HUES64 (cell line): ENCODE results near the gene CD300H.

ENCODE experiments used
- H3K27ac ChIP-seq: 2 replicates; pipeline ENCODE4 v1.7.0; 2013; ENCODE audit warnings: low read depth, low read length, inconsistent platforms
- H3K27me3 ChIP-seq: 2 replicates; pipeline ENCODE4 v1.6.1; 2013; ENCODE audit warnings: mild to moderate bottlenecking, low read length; ENCODE audit not compliant: insufficient read depth
- H3K36me3 ChIP-seq: 2 replicates; pipeline ENCODE4 v1.6.1; 2013; ENCODE audit warnings: mild to moderate bottlenecking, low read length; ENCODE audit not compliant: insufficient read depth
- H3K4me1 ChIP-seq: 2 replicates; pipeline ENCODE4 v1.6.1; 2013; ENCODE audit warnings: mild to moderate bottlenecking, low read length, moderate library complexity; ENCODE audit not compliant: insufficient read depth
- H3K4me3 ChIP-seq: 2 replicates; pipeline ENCODE4 v1.5.1; 2013; ENCODE audit warnings: mild to moderate bottlenecking, low read length, moderate library complexity
- H3K9ac ChIP-seq: 2 replicates; pipeline ENCODE4 v1.6.1; 2013; ENCODE audit warnings: mild to moderate bottlenecking, low read depth, low read length
- H3K9me3 ChIP-seq: 2 replicates; pipeline ENCODE4 v1.6.1; 2013; ENCODE audit warnings: low read depth, low read length; ENCODE audit not compliant: insufficient read depth
- WGBS: fragments of 150-250, 120-280 bp; methylation state at CpG from one replicate; pipeline ENCODE4 v1.1.7; 2013; ENCODE audit warnings: missing lambda C conversion rate; 5-methylcytosine and 5-hydroxymethylcytosine counted together

The CD300H gene

GRCh38 chr17:74541176-74542111 is 25.9 kb downstream of the CD300H start:
- 91% methylated on average over 23 of the region's 23 CpGs for WGBS
- Histone ChIP-seq H3K36me3 (no peaks in the 10 kb centered on the region), H3K27ac (no peak overlapping the region), H3K4me1 (no peaks in the 10 kb centered on the region), H3K4me3 (no peak overlapping the region), H3K27me3 (peaks cover 3% of the 10 kb centered on the region; the same call in 1 of the 2 replicates), H3K9me3 (no peaks in the 10 kb centered on the region), H3K9ac (no peak overlapping the region)

GRCh38 chr17:74539281-74539820 is 28.0 kb downstream of the CD300H start:
- no peaks in the 10 kb centered on the region for H3K36me3 ChIP-seq
- H3K27me3 ChIP-seq: peaks cover 3% of the 10 kb centered on the region; the same call in 1 of the 2 replicates
- 0 out of 2 replicates have a peak, but pooled peaks cover 2% of the 10 kb centered on the region for H3K9me3 ChIP-seq
- H3K4me3 ChIP-seq: no peak overlapping the region
- WGBS: 82% methylated on average over 10 of the region's 10 CpGs
- H3K9ac ChIP-seq: no peak overlapping the region
- H3K4me1 ChIP-seq: no peaks in the 10 kb centered on the region
- no peak overlapping the region for H3K27ac ChIP-seq

- Histone ChIP-seq H3K27ac (no peak overlapping the region), H3K9me3 (0 out of 2 replicates have a peak, but pooled peaks cover 2% of the 10 kb centered on the region), H3K27me3 (peaks cover 3% of the 10 kb centered on the region; the same call in 1 of the 2 replicates), H3K9ac (no peak overlapping the region), H3K36me3 (no peaks in the 10 kb centered on the region), H3K4me3 (no peak overlapping the region), H3K4me1 (no peaks in the 10 kb centered on the region; the same call in 1 of the 2 replicates)
- WGBS: 88% methylated on average over 3 of the region's 3 CpGs
Observed at GRCh38 chr17:74536890-74537289, 30.4 kb downstream of the CD300H start.

GRCh38 chr17:74532115-74532514 is 35.2 kb downstream of the CD300H start:
- 0 out of 2 replicates have a peak, but pooled peaks cover 2% of the 10 kb centered on the region for H3K9me3 ChIP-seq
- H3K36me3 ChIP-seq: no peaks in the 10 kb centered on the region
- no peaks in the 10 kb centered on the region; the same call in 1 of the 2 replicates for H3K4me1 ChIP-seq
- 55% methylated on average over 8 of the region's 10 CpGs for WGBS
- no peak overlapping the region for H3K27ac ChIP-seq
- no peak overlapping the region for H3K9ac ChIP-seq
- no peak overlapping the region for H3K4me3 ChIP-seq
- H3K27me3 ChIP-seq: peaks cover 4% of the 10 kb centered on the region; the same call in 1 of the 2 replicates

DNA sequence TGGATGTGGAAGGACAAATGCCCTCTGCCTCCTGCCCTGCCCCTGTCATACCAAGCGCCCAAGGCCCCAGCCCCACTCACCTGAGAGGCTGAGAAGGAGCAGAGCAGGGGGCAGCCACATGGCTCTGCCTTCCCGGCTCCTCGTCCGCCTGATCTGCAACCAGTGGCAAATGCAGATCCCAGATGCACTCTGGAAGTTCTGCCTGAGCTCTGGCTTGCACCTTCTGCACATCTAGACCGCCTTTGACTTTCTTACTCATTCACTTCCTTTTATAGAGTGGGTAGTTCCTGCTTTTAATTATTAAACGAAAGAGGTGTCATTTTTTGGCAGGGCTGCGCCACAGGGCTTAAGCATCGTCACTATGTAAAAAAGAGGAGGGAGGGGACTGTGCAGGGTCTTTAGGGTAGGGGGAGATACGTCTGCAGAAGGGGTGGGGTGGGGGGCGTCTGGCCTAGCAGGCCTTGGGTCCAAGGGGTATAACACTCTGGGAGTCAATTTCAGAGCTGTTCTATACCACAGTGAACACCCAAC is 36.0 kb downstream of the CD300H start, which contains the start of gene CD300LB:
TSS of gene CD300LB (minus strand) at position 245 of the 531 bp plus-strand sequence. CDS start at position 120, 125 bp downstream.
- WGBS: 92% methylated on average over 9 of the region's 10 CpGs
- Histone ChIP-seq H3K9me3 (0 out of 2 replicates have a peak, but pooled peaks cover 2% of the 10 kb centered on the region), H3K27ac (no peak within 1 kb of the TSS), H3K27me3 (peaks cover 4% of the 10 kb centered on the region; the same call in 1 of the 2 replicates), H3K4me3 (no peak within 1 kb of the TSS), H3K36me3 (no peaks in the 10 kb centered on the region), H3K9ac (no peak within 1 kb of the TSS), H3K4me1 (no peaks in the 10 kb centered on the region; the same call in 1 of the 2 replicates)

DNA sequence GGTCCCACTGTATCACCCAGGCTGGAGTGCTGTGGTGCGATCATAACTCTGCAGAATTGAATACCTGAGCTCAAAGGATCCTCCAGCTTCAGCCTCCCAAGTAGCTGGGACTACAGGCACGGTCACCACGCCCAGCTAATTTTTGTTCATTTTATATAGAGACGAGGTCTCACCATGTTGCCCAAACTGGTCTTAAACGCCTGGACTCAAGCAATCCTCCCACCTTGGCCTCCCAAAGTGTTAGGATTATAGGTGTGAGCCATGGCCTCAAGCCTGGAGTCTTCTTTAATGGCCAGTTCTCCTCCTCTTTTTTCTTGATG is 36.5 kb downstream of the CD300H start:
- Histone ChIP-seq H3K9me3 (0 out of 2 replicates have a peak, but pooled peaks cover 2% of the 10 kb centered on the region), H3K9ac (no peak overlapping the region), H3K36me3 (no peaks in the 10 kb centered on the region), H3K4me1 (no peaks in the 10 kb centered on the region; the same call in 1 of the 2 replicates), H3K4me3 (no peak overlapping the region), H3K27ac (no peak overlapping the region), H3K27me3 (peaks cover 4% of the 10 kb centered on the region)
- 93% methylated on average over 5 of the region's 5 CpGs for WGBS

GRCh38 chr17:74529243-74529642 is 38.1 kb downstream of the CD300H start:
- WGBS: 91% methylated on average over 5 of the region's 5 CpGs
- Histone ChIP-seq H3K9me3 (no peaks in the 10 kb centered on the region), H3K27me3 (peaks cover 4% of the 10 kb centered on the region), H3K4me1 (no peaks in the 10 kb centered on the region; the same call in 1 of the 2 replicates), H3K36me3 (no peaks in the 10 kb centered on the region), H3K9ac (no peak overlapping the region), H3K4me3 (no peak overlapping the region), H3K27ac (no peak overlapping the region)

DNA sequence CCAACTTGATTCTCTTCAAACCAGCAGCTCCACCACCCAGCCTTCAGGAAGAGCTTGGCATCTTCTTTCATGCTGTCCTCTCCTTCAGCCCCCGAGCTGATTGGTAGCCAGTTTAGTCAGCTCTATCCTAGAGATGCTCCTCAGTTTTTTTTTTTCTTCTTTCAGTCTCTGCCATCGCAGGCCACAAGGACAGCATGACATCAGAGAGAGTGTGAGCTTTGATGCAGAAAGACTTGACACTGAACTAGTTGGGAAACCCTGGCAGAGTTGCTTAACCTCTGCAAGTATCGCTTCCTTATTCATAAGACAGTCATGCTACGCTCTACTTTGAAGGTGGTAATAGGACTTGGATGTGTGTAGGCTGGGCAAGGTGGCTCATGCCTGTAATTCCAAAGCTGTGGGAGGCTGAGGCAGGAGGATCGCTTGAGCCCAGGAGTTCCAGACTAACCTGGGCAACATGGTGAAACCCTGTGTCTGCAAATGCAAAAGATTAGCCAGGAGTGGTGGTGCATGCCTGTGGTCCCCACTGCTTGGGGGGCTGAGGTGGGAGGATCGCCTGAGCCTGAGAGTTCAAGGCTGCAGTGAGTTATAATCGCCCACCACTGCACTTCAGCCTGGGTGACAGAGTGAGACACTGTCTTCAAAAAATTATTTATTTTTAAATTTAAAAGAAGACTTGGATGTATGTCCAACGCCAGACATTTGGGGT is 38.7 kb downstream of the CD300H start:
- WGBS: 88% methylated on average over 8 of the region's 8 CpGs
- peaks cover 4% of the 10 kb centered on the region for H3K27me3 ChIP-seq
- H3K27ac ChIP-seq: no peak overlapping the region
- no peak overlapping the region for H3K9ac ChIP-seq
- H3K4me1 ChIP-seq: no peaks in the 10 kb centered on the region; the same call in 1 of the 2 replicates
- H3K4me3 ChIP-seq: no peak overlapping the region
- no peaks in the 10 kb centered on the region for H3K36me3 ChIP-seq
- H3K9me3 ChIP-seq: no peaks in the 10 kb centered on the region

GRCh38 chr17:74527756-74528155 is 39.6 kb downstream of the CD300H start:
- no peaks in the 10 kb centered on the region for H3K36me3 ChIP-seq
- no peak overlapping the region for H3K27ac ChIP-seq
- H3K9ac ChIP-seq: no peak overlapping the region
- H3K4me3 ChIP-seq: no peak overlapping the region
- H3K9me3 ChIP-seq: no peaks in the 10 kb centered on the region
- 93% methylated on average over 8 of the region's 8 CpGs for WGBS
- no peaks in the 10 kb centered on the region; the same call in 1 of the 2 replicates for H3K4me1 ChIP-seq
- peaks cover 4% of the 10 kb centered on the region for H3K27me3 ChIP-seq

- 94% methylated on average over 5 of the region's 5 CpGs for WGBS
- Histone ChIP-seq H3K27ac (no peak overlapping the region), H3K9ac (no peak overlapping the region), H3K27me3 (peaks cover 4% of the 10 kb centered on the region), H3K36me3 (no peaks in the 10 kb centered on the region), H3K9me3 (no peaks in the 10 kb centered on the region), H3K4me3 (no peak overlapping the region), H3K4me1 (no peaks in the 10 kb centered on the region)
Observed at GRCh38 chr17:74527081-74527480, 40.2 kb downstream of the CD300H start.
